HG02884 (cell line): ENCODE results near the gene CFAP58.

Source experiments
- ATAC-seq: cut with Tn5 transposase; IDR thresholded peaks from one replicate; pipeline ENCODE4 v1.9.1; 2021; ENCODE audit warnings: mild to moderate bottlenecking, moderate library complexity; ENCODE audit not compliant: unreplicated experiment

Gene CFAP58

GRCh38 chr10:104353325-104354048 lies at the start of gene CFAP58:
Gene CFAP58 (plus strand): TSS chr10:104353833. CDS start chr10:104353898, 65 bp downstream.
- peak; percentile 55 for ATAC-seq

- ATAC-seq: no peak
Observed at GRCh38 chr10:104304356-104304745, 49.3 kb upstream of the CFAP58 start.

GRCh38 chr10:104304927-104305326 lies 48.7 kb upstream of the CFAP58 start:
- ATAC-seq: no peak

GRCh38 chr10:104306897-104307296 lies 46.7 kb upstream of the CFAP58 start:
- no peak for ATAC-seq

GRCh38 chr10:104307576-104308438 lies 45.8 kb upstream of the CFAP58 start:
- no peak for ATAC-seq

GRCh38 chr10:104308439-104308903 lies 45.2 kb upstream of the CFAP58 start:
- ATAC-seq: peak; percentile 74

GRCh38 chr10:104309980-104310978 lies 43.4 kb upstream of the CFAP58 start:
- ATAC-seq: no peak

- ATAC-seq: no peak
Observed at GRCh38 chr10:104311184-104311720, 42.4 kb upstream of the CFAP58 start.

GRCh38 chr10:104314591-104315485 lies 38.8 kb upstream of the CFAP58 start:
- ATAC-seq: no peak

- ATAC-seq: no peak
Observed at GRCh38 chr10:104315486-104315921, 38.1 kb upstream of the CFAP58 start.

GRCh38 chr10:104316321-104317099 lies 37.1 kb upstream of the CFAP58 start:
- no peak for ATAC-seq

- no peak for ATAC-seq
Observed at GRCh38 chr10:104317269-104317710, 36.3 kb upstream of the CFAP58 start.

GRCh38 chr10:104317726-104318299 lies 35.8 kb upstream of the CFAP58 start:
- no peak for ATAC-seq

GRCh38 chr10:104318326-104318725 lies 35.3 kb upstream of the CFAP58 start:
- no peak for ATAC-seq

- ATAC-seq: no peak
Observed at GRCh38 chr10:104318810-104319741, 34.6 kb upstream of the CFAP58 start.

GRCh38 chr10:104321226-104321625 lies 32.4 kb upstream of the CFAP58 start:
- ATAC-seq: no peak
